HepG2 (cell line): ENCODE measurements around the gene BCAS1. TPM values are rescaled to one million over a fixed set of nuclear protein-coding genes. Genes with fewer than 3 reads are reported as not detected.
A peak's percentile ranks its signal among the peaks of the same experiment; 100 is the strongest.

Experiments
- AHDC1 ChIP-seq: sonication (generic); formaldehyde crosslinking; IDR thresholded peaks from 2 replicates; pipeline ENCODE4 v1.5.1; 2020; ENCODE audit warnings: mild to moderate bottlenecking, missing genetic modification reagents, borderline replicate concordance
- ELF4 ChIP-seq: sonication (generic); formaldehyde crosslinking; IDR thresholded peaks from 2 replicates; pipeline ENCODE4 v1.5.0; 2020; ENCODE audit warnings: missing genetic modification reagents, mild to moderate bottlenecking, moderate library complexity, borderline replicate concordance
- FOSL2 ChIP-seq: sonication (generic); formaldehyde crosslinking; IDR thresholded peaks from 2 replicates; pipeline ENCODE4 v1.4.0; 2020; ENCODE audit warnings: missing genetic modification reagents
- FOXC1 ChIP-seq: sonication (generic); formaldehyde crosslinking; IDR thresholded peaks from 2 replicates; pipeline ENCODE4 v1.8.0; 2022; ENCODE audit warnings: mild to moderate bottlenecking, missing genetic modification reagents, borderline replicate concordance
- MED1 ChIP-seq: sonication (generic); formaldehyde crosslinking; IDR thresholded peaks from 2 replicates; pipeline ENCODE4 v1.4.0; 2020; ENCODE audit warnings: missing genetic modification reagents
- NR2C2 ChIP-seq: sonication (generic); formaldehyde crosslinking; IDR thresholded peaks from 2 replicates; pipeline ENCODE4 v1.4.0; 2020; ENCODE audit warnings: missing genetic modification reagents, mild to moderate bottlenecking, moderate library complexity, borderline replicate concordance
- RBM39 ChIP-seq: fragments of 200-400 bp; formaldehyde crosslinking; IDR thresholded peaks from one replicate; pipeline ENCODE4 v1.6.1; 2018; ENCODE audit warnings: antibody characterized with exemption, mild to moderate bottlenecking, low read depth, low read length; ENCODE audit not compliant: poor library complexity, severe bottlenecking
- SOX5 ChIP-seq: IDR thresholded peaks from 2 replicates; pipeline ENCODE4 v1.6.1; 2016; ENCODE audit warnings: borderline replicate concordance
- ZFP62 ChIP-seq: sonication (generic); formaldehyde crosslinking; IDR thresholded peaks from 2 replicates; pipeline ENCODE4 v1.4.0; 2020; ENCODE audit warnings: missing genetic modification reagents
- ZNF136 ChIP-seq: sonication (generic); formaldehyde crosslinking; IDR thresholded peaks from 2 replicates; pipeline ENCODE4 v1.8.1; 2022; ENCODE audit warnings: low read depth, mild to moderate bottlenecking, moderate library complexity, missing genetic modification reagents
- ZNF18 ChIP-seq: sonication (generic); formaldehyde crosslinking; IDR thresholded peaks from 2 replicates; pipeline ENCODE4 v1.8.0; 2022; ENCODE audit warnings: mild to moderate bottlenecking, missing genetic modification reagents; ENCODE audit not compliant: insufficient replicate concordance
- ZNF253 ChIP-seq: sonication (generic); formaldehyde crosslinking; IDR thresholded peaks from 2 replicates; pipeline ENCODE4 v1.8.0; 2022; ENCODE audit warnings: mild to moderate bottlenecking, missing genetic modification reagents, borderline replicate concordance
- ZNF503 ChIP-seq: sonication (generic); formaldehyde crosslinking; IDR thresholded peaks from 2 replicates; pipeline ENCODE4 v1.4.0; 2020; ENCODE audit warnings: missing genetic modification reagents
- polyA plus RNA-seq, 8 experiments: library from polyadenylated mRNA; depleted of rRNA in 3 of 8; stranded (reverse) in 7 of 8; unstranded in 1 of 8; fragments of >200 nt; fragmentation: Illumina TruSeq in 4 of 8; extraction: Trizol in 4 of 8; gene quantifications; 2 replicates each; pipeline versions ENCODE4 v1.2.1 to v1.2.3, GENCODE V29; 2011 to 2016; ENCODE audit warnings: low read depth in 4 of 8, missing spikeins in 1 of 8, mixed read lengths in 1 of 8; ENCODE audit not compliant: insufficient read depth in 1 of 8
- total RNA-seq, 5 experiments: library from RNA; depleted of rRNA; stranded (reverse); fragments of >200 nt; fragmentation: Illumina TruSeq; extraction: Trizol; gene quantifications; 2 replicates each; pipeline ENCODE4 v1.2.3, GENCODE V29; 2016; ENCODE audit warnings: low read depth in 1 of 5
- TF ChIP-seq, protein P1 (sequence below): sonication (generic); formaldehyde crosslinking; IDR thresholded peaks from 2 replicates; pipeline ENCODE4 v1.4.0; 2020; ENCODE audit warnings: missing genetic modification reagents
- TF ChIP-seq, protein P2 (sequence below): sonication (generic); formaldehyde crosslinking; IDR thresholded peaks from 2 replicates; pipeline ENCODE4 v1.4.0; 2020; ENCODE audit warnings: missing genetic modification reagents

Gene BCAS1
- total and polyA plus RNA-seq, 2 of the 13 experiments (the other 11 are each of a cell fraction or from before 2014, with no cell fraction given) = 0.55 to 0.91 TPM

DNA sequence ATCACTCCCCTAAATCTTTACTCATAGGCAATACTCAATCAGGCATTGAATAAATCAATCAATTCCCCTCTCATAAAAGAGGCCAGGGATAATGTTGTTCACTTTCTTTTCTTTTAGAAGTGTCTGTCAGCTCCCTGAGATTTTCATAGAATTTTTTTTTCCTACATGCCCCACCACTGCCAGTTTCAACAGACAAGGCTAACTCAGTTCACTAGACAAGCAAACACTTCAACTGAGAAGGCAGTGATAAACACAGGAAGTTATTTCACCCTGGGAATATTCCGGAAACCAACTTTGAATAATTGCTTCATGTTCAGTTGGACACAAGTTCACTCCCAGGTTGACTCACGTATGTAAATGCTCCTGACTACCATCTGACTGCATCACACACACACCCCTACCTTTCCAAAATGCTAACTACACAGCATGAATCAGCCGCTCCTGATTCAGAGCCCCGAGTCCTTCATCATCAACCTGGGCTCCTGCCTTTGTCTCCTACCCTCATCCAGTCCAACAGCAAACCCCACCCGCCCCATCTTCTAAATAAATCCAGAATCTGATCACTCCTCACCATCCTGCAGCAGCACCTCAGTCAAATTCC, 143.9 kb downstream of the BCAS1 start (continued):
- TF ChIP-seq ZNF503 (CRISPR knock-in tag) = peak; percentile 86; the same call in 1 of the 2 replicates
- TF ChIP-seq ZNF253 (CRISPR knock-in tag) = no peak
- TF ChIP-seq ZNF18 (CRISPR knock-in tag) = peak; percentile 38
- TF ChIP-seq FOXC1 (CRISPR knock-in tag) = no peak
- 0 out of 2 replicates have a peak, but pooled peaks have one; percentile 54 for TF ChIP-seq ELF4 (CRISPR knock-in tag)
- peak; percentile 88; the same call in 1 of the 2 replicates for TF ChIP-seq AHDC1
- peak; percentile 96 for TF ChIP-seq MED1
- TF ChIP-seq SOX5 (CRISPR knock-in tag) = peak; percentile 92
- TF ChIP-seq NR2C2 = peak; percentile 70
- TF ChIP-seq, protein P1, sequence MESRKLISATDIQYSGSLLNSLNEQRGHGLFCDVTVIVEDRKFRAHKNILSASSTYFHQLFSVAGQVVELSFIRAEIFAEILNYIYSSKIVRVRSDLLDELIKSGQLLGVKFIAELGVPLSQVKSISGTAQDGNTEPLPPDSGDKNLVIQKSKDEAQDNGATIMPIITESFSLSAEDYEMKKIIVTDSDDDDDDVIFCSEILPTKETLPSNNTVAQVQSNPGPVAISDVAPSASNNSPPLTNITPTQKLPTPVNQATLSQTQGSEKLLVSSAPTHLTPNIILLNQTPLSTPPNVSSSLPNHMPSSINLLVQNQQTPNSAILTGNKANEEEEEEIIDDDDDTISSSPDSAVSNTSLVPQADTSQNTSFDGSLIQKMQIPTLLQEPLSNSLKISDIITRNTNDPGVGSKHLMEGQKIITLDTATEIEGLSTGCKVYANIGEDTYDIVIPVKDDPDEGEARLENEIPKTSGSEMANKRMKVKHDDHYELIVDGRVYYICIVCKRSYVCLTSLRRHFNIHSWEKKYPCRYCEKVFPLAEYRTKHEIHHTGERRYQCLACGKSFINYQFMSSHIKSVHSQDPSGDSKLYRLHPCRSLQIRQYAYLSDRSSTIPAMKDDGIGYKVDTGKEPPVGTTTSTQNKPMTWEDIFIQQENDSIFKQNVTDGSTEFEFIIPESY (CRISPR knock-in tag) = no peak
- TF ChIP-seq, protein P2, sequence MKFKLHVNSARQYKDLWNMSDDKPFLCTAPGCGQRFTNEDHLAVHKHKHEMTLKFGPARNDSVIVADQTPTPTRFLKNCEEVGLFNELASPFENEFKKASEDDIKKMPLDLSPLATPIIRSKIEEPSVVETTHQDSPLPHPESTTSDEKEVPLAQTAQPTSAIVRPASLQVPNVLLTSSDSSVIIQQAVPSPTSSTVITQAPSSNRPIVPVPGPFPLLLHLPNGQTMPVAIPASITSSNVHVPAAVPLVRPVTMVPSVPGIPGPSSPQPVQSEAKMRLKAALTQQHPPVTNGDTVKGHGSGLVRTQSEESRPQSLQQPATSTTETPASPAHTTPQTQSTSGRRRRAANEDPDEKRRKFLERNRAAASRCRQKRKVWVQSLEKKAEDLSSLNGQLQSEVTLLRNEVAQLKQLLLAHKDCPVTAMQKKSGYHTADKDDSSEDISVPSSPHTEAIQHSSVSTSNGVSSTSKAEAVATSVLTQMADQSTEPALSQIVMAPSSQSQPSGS = 0 out of 2 replicates have a peak, but pooled peaks have one; percentile 27
- TF ChIP-seq ZNF136 (CRISPR knock-in tag) = no peak
- peak; percentile 95 for TF ChIP-seq FOSL2 (CRISPR knock-in tag)
- TF ChIP-seq ZFP62 (CRISPR knock-in tag) = no peak
- TF ChIP-seq RBM39 = no peak
